Measurements from ENCODE around the gene CITED4.

GRCh38 chr1:40857737-40858136 lies 4.4 kb downstream of the CITED4 start:
- TF ChIP-seq TARDBP (IDR thresholded peaks at IDR 0.05) (no peak), FOXK2 (IDR thresholded peaks at IDR 0.05) (no peak), SP1 (IDR thresholded peaks at IDR 0.05) (no peak), FOXM1 (IDR thresholded peaks at IDR 0.05; ENCODE audit: borderline replicate concordance) (no peak), LEF1 (IDR thresholded peaks at IDR 0.05; ENCODE audit: borderline replicate concordance) (no peak), SUZ12 (IDR thresholded peaks at IDR 0.05) (no peak), HDGF (IDR thresholded peaks at IDR 0.05; ENCODE audit: borderline replicate concordance) (no peak), FOXA1 (IDR thresholded peaks at IDR 0.05) (no peak), ARNT (IDR thresholded peaks at IDR 0.05) (no peak), L3MBTL2 (conservative IDR thresholded peaks at IDR 0.05) (no peak), BHLHE40 (IDR thresholded peaks at IDR 0.05; ENCODE audit: borderline replicate concordance) (no peak), NFRKB (IDR thresholded peaks at IDR 0.05) (no peak)
- TF ChIP-seq, protein P1, sequence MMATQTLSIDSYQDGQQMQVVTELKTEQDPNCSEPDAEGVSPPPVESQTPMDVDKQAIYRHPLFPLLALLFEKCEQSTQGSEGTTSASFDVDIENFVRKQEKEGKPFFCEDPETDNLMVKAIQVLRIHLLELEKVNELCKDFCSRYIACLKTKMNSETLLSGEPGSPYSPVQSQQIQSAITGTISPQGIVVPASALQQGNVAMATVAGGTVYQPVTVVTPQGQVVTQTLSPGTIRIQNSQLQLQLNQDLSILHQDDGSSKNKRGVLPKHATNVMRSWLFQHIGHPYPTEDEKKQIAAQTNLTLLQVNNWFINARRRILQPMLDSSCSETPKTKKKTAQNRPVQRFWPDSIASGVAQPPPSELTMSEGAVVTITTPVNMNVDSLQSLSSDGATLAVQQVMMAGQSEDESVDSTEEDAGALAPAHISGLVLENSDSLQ (IDR thresholded peaks at IDR 0.05) = no peak

All from HEK293T (cell line).